GM12865 (cell line): ENCODE data around the gene WDCP.

Experiments used
- DNase-seq: peaks from one replicate; pipeline ENCODE4 v3.0.0; 2010; ENCODE audit warnings: low read depth
- H3K4me3 ChIP-seq: 2 replicates; pipeline ENCODE4 v1.5.1; 2011; ENCODE audit warnings: mild to moderate bottlenecking, low read depth, low read length, control low read depth
- TF ChIP-seq, protein P1 (sequence below): IDR thresholded peaks from 2 replicates; pipeline ENCODE4 v1.5.1; 2011; ENCODE audit warnings: low read length, control low read depth, low read depth, inconsistent platforms; ENCODE audit not compliant: insufficient read depth; ENCODE audit errors: missing control alignments

WDCP gene

DNA sequence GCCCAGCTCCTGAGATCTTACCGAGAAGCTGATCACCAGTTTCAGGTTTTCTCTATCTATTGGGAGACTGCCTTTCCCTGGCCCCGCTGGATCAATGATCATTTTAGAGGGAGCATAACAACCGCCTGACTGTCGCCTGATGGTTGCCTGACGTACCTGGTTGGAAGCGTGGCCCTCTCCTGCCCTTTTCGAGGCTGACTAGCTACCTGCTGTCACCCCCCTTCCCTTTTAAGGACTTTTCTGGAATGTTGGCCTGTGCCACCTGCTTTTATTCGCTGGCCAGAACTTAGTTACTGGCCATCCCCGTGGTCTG is 37.9 kb downstream of the WDCP start:
- no peak overlapping the region for H3K4me3 ChIP-seq
- TF ChIP-seq, protein P1, sequence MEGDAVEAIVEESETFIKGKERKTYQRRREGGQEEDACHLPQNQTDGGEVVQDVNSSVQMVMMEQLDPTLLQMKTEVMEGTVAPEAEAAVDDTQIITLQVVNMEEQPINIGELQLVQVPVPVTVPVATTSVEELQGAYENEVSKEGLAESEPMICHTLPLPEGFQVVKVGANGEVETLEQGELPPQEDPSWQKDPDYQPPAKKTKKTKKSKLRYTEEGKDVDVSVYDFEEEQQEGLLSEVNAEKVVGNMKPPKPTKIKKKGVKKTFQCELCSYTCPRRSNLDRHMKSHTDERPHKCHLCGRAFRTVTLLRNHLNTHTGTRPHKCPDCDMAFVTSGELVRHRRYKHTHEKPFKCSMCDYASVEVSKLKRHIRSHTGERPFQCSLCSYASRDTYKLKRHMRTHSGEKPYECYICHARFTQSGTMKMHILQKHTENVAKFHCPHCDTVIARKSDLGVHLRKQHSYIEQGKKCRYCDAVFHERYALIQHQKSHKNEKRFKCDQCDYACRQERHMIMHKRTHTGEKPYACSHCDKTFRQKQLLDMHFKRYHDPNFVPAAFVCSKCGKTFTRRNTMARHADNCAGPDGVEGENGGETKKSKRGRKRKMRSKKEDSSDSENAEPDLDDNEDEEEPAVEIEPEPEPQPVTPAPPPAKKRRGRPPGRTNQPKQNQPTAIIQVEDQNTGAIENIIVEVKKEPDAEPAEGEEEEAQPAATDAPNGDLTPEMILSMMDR = no peak
- DNase-seq = no peak

DNA sequence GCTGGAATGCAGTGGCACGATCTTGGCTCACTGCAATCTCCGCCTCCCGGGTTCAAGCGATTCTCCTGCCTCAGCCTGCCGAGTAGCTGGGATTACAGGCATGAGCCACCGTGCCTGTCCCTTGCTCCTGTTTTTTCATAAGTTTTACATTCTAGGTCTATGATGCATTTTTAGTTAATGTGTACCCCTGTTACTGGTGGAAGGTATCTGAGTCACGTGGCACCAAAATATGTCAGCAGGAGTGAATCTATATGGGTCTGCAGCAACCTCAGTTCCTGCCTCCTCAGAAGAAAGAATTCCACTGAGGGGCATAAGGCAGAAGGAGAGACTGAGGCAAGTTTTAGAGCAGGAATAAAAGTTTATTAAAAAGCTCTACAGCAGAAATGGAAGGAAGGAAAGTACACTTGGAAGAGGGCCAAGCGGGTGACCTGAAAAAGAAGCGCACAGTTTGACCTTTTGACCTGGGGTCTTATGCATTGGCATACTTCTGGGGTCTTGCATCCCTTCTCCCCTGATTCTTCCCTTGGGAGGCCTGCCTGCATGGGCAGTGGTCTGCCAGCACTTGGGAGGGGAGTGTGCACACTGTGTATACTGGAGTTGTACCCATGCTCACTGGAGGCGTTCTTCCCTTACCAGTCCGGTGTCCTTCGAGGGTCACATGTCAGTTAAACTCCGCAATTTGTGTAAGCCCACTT is 38.4 kb downstream of the WDCP start:
- DNase-seq = no peak
- H3K4me3 ChIP-seq = no peak overlapping the region
- TF ChIP-seq, protein P1 = no peak

DNA sequence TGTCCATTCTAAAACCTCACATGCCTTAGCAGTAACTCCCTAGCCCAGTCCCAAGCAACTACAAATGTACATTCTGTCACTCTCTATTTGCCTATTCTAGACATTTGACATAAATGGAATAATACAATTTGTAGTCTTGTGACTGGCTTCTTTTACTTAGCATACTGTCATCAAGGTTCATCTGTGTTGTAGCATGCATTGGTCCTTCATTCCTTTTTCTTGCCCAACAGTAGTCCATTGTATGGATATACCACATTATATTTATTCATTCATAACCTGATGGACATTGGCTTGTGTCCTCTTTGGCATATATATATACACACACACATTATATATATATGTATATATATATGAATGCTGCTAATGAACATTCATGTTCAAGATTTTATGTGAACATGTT is 39.5 kb downstream of the WDCP start:
- TF ChIP-seq, protein P1 = no peak
- no peak for DNase-seq
- H3K4me3 ChIP-seq = no peak overlapping the region

DNA sequence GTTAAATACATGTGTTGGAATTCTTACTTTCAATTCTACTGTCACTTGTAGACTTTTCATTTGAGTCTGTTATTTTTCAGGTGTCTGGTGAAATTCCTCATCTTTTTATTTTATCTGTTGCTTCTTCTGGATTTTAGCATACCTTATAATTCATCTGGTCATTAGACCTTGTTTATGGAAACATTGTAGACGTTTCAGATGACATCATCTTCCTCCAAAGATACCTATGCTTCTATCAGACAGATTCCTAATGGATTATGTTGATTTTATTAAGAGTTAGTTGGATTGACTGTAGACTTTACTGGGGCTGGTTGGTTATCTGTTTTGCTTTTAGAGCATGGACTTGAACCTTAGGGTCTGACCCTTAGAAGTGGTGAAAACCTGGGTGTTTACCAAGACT is 52.6 kb downstream of the WDCP start:
- H3K4me3 ChIP-seq = no peak overlapping the region
- no peak for DNase-seq
- TF ChIP-seq, protein P1 = no peak

DNA sequence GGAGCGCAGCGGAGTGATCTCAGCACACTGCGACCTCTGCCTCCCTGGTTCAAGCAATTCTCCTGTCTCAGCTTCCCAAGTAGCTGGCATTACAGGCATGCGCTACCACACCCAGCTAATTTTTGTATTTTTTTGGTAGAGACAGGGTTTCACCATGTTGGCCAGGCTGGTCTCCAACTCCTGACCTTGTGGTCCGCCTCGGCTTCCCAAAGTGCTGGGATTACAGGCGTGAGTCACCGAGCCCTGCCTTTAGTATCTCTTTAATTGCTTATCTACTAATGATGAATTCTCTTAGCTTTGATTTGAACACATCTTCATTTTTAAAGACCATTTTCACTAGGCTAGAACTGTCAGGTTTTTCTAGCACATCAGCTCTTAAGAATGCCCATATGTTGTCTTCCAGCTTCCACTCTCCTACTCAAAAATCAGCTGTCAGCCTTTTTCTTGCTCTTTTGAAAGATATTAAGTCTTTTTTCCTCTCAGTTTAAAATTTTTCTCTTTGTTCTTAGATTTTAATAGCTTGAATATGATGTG is 53.4 kb downstream of the WDCP start:
- no peak for DNase-seq
- H3K4me3 ChIP-seq = no peak overlapping the region
- TF ChIP-seq, protein P1 = no peak

DNA sequence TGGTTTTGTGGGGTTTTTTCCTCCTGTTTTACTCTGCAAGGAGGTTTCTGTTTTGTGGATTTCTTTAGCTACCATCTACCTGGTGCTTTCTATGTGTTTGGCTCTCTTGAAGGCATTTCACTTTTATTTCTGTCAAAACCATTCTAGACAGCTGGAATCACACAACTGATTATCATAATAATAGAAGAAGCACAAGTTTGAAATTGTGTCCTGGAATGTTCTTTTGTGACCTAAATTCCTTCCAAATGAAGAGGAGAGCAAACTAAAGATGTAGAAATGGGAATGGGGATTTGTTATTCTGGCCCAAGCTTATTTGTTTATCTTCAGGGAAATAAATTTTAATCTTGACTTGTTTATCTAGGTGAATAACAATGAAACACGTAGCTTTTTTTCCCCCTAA is 54.3 kb downstream of the WDCP start:
- H3K4me3 ChIP-seq = no peak overlapping the region
- no peak for DNase-seq
- TF ChIP-seq, protein P1 = no peak

DNA sequence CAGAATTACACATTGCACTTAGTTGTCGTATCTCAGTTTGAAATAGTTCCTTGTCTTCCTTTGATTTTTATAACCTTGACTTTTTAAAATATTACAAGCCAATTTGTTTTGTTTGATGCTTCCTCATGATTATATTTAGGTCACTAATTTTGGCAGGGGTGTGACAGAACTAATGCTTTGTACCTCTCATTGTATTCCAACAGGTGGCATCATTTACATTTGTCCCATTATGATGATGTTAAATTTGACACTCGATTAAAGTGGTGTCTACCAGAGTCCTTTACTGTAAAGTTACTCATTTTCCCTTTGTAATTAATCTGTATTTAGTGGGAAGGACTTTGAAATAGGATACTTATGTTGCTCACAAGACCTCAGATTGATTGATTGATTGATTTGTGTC is 58.8 kb downstream of the WDCP start:
- TF ChIP-seq, protein P1 = peak; percentile 6
- DNase-seq = peak; percentile 19
- H3K4me3 ChIP-seq = no peak overlapping the region
